ENCODE data around the gene ARSG.

ARSG gene

GRCh38 chr17:68456339-68457167 lies 165.3 kb downstream of the ARSG start:
- DNase-seq = no peak

- DNase-seq = no peak
These were observed 165.9 kb downstream of the ARSG start, which contains the start of gene WIPI1 for GRCh38 chr17:68457168-68457538. Gene WIPI1 (minus strand): TSS chr17:68457496. CDS start chr17:68457421, 75 bp downstream.

- DNase-seq = peak; percentile 92
These were observed 166.4 kb downstream of the ARSG start for GRCh38 chr17:68457539-68458259.

DNA sequence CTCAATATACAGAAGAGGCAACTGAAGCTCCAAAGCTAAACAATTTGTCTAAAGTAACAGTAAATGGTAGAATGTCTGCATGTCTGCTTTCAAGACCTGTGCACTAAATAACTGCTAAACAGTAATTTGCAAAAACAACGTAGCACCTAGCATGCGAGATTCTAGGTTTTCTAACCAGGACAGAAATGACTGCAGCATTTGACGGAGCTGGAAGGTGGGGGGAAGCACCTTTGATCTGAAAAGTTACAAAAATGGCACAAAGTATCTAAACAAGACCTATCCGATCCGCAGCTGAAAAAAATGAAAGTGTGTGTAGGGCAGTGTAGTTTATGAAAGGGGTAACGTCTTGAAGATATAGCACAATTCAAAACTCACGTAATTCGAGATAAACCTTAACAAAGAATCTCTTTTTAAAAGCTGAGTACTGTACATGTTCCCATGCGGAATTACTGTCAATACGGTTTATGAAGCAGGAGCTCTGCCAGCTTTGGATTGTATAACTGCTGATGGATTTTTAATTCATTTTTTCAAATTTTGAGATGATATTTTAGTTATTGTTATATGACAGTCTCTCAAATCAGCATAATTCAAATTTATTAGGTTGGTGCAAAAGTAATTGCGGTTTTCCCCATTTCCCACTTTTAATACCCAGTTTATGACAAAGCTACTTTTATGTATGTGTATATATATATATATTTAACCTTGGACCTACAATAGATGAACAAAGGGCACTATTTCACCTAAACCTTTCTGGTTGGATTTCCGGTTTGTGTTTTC lies 167.2 kb downstream of the ARSG start:
- no peak for DNase-seq

- no peak for DNase-seq
These were observed 167.8 kb downstream of the ARSG start for GRCh38 chr17:68459037-68459639.

DNA sequence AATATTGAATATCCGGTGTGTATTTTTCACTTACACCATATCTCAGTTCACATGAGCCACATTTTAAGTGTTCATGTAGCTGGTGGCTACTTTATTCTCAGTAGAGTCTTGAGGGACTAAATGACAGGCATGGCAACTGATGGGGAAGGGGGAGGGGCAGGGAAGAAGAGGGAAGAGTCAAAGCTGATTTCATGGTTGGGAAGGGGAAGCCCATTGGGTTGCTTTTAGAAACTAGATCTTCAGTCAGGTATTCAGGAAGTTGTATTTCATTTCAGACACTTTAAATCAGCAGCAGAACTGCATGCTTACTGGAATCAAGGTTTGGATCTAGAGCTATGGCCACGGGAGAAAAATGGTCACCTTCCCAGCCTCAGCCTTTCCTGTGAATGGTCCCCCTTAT lies 168.9 kb downstream of the ARSG start:
- DNase-seq = no peak

DNA sequence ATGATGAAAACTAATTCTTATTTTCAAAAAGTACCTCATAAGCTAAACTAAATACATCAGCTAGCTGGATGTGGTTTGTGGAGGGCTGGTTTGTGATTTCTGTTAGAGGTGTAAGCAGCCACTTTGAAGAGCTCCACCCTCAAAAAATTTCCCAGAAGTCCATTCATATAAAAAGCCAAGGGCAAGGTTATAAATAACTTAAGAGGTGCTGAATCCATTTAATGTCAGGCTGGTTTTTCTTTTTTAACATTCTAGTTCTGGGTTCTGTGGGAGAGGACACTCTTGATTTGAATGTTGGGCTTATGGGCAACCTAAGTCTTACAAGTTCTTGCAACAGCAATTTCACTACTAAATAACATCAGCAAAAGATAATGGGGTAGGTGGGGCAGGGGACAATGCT lies 169.4 kb downstream of the ARSG start:
- no peak for DNase-seq

GRCh38 chr17:68461122-68461539 lies 169.8 kb downstream of the ARSG start:
- no peak for DNase-seq

DNA sequence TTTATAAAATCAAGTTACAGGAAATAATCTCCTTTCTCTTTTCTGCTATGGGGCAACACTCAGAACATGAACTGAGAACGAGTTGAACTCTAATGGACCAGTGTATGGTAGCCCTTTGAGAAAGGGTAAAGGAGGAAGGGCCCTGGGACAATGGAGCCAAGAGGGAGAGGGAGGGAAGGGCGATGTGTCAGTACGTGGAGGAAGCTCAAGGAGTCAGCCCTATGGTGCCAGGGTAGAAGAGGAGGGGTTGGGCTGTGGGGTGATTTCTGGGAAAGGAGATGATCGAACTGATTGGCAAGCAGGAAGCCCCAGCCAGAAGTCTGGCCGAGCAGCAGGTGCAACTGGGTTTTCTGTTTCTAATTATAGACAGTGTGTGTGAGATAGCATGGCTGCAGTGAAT lies 170.3 kb downstream of the ARSG start:
- no peak for DNase-seq

DNA sequence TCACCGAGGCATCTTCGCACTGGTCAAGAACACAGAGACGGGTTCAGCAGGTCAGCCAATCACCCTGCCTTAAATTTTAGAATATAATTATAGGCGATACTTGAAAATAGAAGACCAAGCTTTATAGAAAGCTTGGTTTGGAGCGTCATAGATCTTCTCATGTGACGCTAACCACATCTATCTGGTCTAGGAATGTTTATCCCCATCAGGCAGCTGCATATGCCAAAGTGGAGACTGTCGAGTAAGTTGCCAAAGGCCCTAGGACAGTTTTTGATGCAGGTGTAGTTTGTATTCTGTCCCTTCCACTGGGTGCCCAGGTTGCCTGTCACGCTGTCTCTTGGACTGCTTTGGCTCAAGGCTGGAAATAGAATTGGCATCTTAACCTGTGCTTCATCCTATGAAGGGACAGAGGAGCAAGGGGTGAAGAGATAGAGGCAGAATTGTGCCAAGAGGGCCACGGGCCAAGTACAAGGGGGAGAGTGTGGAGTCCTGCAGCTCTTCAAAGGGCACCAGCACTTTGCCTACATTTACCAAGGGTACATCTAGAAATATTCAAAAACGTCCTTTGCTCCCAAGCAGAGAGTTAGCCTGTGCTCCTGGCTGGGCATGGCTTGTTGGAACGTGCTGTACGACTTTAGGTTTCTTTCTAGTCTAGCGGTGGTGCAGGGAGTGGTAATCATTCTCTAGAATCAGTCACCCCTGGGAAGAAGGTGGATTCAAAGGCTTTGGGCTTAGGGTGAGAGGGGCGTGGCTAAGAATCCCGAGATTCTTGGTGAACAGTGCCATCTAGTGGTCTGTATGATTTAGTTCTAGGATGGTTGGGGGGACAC lies 171.3 kb downstream of the ARSG start:
- DNase-seq = peak; percentile 78

DNA sequence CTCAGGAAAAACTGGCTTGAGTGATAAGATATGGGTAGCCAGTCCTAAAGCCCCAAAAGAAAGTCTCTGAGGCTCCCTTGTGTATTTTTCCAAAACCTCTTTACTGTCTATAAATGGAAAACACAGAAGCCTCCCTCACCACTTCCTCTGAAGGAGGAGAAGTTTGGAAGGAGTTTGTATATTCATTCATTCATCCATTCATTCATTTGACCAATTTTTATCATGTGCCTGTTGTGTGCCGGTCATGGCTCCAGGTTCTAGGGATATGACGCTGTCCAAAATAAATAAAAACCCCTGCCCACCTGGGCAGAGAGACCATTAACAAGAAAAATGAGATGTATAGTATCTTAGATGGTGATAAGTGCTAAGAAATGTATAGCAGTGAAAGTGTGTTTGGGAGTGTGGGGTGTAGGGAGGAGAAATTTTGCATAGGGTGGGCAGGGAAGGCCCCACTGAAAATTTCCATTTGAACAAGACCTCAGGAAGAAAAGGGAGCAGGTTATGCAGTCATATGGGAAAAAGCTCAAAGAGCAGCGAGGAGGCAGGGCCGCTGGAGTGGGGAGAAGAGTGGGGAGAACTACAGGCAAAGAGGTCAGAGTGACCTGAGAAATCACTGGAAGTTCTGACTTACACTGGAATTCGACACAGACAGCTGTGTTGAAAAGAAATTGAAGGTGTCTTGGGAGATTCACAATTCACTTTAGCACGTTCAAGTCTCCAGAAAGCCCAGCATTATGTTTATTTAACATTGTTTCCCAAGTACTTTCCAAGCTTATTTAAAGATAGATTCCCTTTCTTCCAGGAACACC lies 172.1 kb downstream of the ARSG start:
- DNase-seq = no peak

DNA sequence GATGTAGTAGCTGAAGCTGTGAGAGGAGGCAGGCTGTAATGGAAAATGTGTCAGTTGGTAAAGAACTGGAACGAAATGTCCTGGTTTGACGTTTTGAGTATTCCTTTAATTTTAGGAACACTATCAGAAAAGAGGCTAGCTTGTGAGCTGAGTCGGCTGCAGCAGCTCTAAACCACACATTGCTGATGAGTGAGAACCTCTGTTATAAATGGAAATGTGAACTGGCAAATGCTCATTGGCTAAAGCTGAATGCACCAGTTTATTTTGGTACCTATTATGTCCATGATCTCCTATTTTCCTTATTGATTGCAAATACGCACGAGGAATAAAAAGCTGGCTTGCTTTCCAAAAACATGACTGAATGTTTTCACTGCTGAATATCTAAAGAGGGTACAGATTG lies 177.0 kb downstream of the ARSG start:
- no peak for DNase-seq

DNA sequence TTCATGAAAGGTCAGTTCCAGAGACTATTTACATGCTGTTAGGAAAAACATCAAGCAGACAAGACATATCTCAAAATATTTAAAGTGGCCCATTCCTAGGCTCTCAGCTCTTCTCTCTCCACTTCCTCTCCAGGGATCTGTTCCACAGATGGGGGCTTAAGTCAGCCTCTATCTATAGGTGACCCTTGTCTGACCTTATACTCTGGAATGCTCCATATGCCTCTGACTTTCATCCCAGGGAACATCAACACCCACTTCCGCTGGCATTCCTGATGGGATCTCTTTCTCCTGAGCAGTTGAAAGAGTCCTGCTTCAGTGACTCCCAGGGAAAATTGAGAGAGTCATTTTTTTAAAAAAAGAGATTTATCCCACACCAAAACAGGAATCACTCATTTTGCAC lies 177.5 kb downstream of the ARSG start:
- DNase-seq = no peak
